ENCODE data around the gene SYNPO2. TPM values are rescaled to one million over a fixed set of nuclear protein-coding genes. Genes with fewer than 3 reads are reported as not detected.

SYNPO2 gene
- total RNA-seq, 2 donors from 2014 or later, result 9.5 to 266 TPM

- no peaks in the 10 kb centered on the region for H3K4me1 ChIP-seq
- no peak for DNase-seq
- no peaks in the 10 kb centered on the region for H3K27me3 ChIP-seq
Measured at GRCh38 chr4:118950929-118951570, 62.4 kb downstream of the SYNPO2 start.

DNA sequence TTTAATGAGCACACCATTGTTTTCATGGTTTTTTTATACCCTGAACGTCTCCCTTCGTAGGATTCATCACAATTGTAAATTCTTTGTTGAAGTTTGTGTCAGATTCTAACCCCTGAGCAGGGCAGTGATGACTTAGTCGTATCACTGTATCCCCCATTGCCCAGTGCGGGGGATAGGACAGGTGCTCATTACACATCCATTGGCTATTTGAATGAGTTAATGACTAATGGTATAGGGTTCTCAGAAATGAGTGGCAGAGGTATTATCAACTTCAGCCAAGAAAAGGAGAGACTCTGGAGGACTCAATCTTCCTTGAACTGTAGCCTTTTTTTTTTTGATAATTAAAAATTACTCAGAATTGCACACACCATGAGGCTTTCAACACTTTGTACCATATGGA lies 64.6 kb downstream of the SYNPO2 start:
- Histone ChIP-seq H3K27me3 (no peaks in the 10 kb centered on the region), H3K36me3 (no peaks in the 10 kb centered on the region), H3K4me1 (no peaks in the 10 kb centered on the region), H3K9ac (ENCODE audit: low read depth in 2 of 2, low read length in 2 of 2) (no peak overlapping the region), H3K9me3 (no peaks in the 10 kb centered on the region), H3K4me3 (no peak overlapping the region), H3K27ac (no peak overlapping the region)
- no peak for DNase-seq
- TF ChIP-seq CTCF (IDR thresholded peaks at IDR 0.05), result no peak
- intact Hi-C loops (cut with DNase I), result no loop called here

More at GRCh38 chr4:118950929-118951570, 62.4 kb downstream of the SYNPO2 start:
- Histone ChIP-seq H3K9me3 (no peaks in the 10 kb centered on the region), H3K27ac (no peak overlapping the region), H3K36me3 (no peaks in the 10 kb centered on the region), H3K9ac (ENCODE audit: low read depth in 2 of 2, low read length in 2 of 2) (no peak overlapping the region), H3K4me3 (no peak overlapping the region)
- TF ChIP-seq CTCF (IDR thresholded peaks at IDR 0.05), result no peak
- intact Hi-C loops (cut with DNase I), result no loop called here

GRCh38 chr4:118954246-118954645 lies 65.6 kb downstream of the SYNPO2 start:
- no peak for TF ChIP-seq CTCF (IDR thresholded peaks at IDR 0.05)
- Histone ChIP-seq H3K27ac (no peak overlapping the region), H3K4me1 (no peaks in the 10 kb centered on the region), H3K9ac (ENCODE audit: low read depth in 2 of 2, low read length in 2 of 2) (no peak overlapping the region), H3K9me3 (no peaks in the 10 kb centered on the region), H3K4me3 (no peak overlapping the region), H3K27me3 (no peaks in the 10 kb centered on the region), H3K36me3 (no peaks in the 10 kb centered on the region)
- no peak for DNase-seq
- intact Hi-C loops (cut with DNase I), result no loop called here

GRCh38 chr4:118955515-118955914 lies 66.9 kb downstream of the SYNPO2 start:
- no peak overlapping the region for H3K4me3 ChIP-seq
- no peak overlapping the region for H3K9ac ChIP-seq (ENCODE audit: low read depth in 2 of 2, low read length in 2 of 2)
- DNase-seq, result no peak
- no peaks in the 10 kb centered on the region for H3K36me3 ChIP-seq
- no peaks in the 10 kb centered on the region for H3K9me3 ChIP-seq
- TF ChIP-seq CTCF (IDR thresholded peaks at IDR 0.05), result no peak
- no peak overlapping the region for H3K27ac ChIP-seq
- no peaks in the 10 kb centered on the region for H3K27me3 ChIP-seq
- no peaks in the 10 kb centered on the region for H3K4me1 ChIP-seq
- intact Hi-C loops (cut with DNase I), result no loop called here

- Histone ChIP-seq H3K4me3 (no peak overlapping the region), H3K27me3 (no peaks in the 10 kb centered on the region), H3K4me1 (no peaks in the 10 kb centered on the region), H3K27ac (no peak overlapping the region), H3K36me3 (no peaks in the 10 kb centered on the region), H3K9ac (ENCODE audit: low read depth in 2 of 2, low read length in 2 of 2) (no peak overlapping the region), H3K9me3 (no peaks in the 10 kb centered on the region)
- no peak for DNase-seq
- no peak for TF ChIP-seq CTCF (IDR thresholded peaks at IDR 0.05)
- intact Hi-C loops (cut with DNase I), result no loop called here
Measured at GRCh38 chr4:118957722-118958445, 69.2 kb downstream of the SYNPO2 start.

Measured in colonic mucosa (tissue), 4 donors.